HFF-Myc (cell line): Measurements from ENCODE around the gene SULT1C2.

Experiments
- DNase-seq: peaks from one replicate; pipeline ENCODE4 v3.0.0-alpha.2; 2011; ENCODE audit warnings: low read depth; ENCODE audit errors: extremely low read depth
- H3K4me3 ChIP-seq: replicated peaks from 2 replicates; pipeline ENCODE4 v1.5.1; 2011; ENCODE audit warnings: low read depth, mild to moderate bottlenecking, control low read depth, low read length
- TF ChIP-seq, protein P1 (sequence below): IDR thresholded peaks from 2 replicates; pipeline ENCODE4 v1.5.1; 2012; ENCODE audit warnings: mild to moderate bottlenecking, low read depth, low read length, control low read depth; ENCODE audit errors: missing control alignments

The SULT1C2 gene

DNA sequence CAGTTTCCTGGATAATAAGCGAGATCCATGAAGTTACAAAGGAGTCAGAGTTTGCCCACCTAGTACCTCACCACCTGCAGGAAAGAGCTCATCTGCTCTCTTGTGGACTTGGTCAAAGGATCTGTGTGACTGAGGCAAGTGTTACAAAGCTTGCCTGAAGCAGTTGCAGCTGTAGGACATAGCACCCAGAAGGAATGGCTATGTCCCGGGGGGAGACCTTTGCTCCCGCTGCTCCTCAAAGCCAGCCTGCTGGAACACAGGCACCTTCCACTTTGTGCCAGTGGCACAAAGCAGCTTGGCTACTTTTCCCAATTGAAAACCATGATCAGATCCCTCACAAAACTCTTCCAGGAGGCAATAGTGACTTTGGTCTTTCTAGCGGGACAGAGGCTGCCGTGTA, 3.1 kb upstream of the SULT1C2 start:
- no peak for DNase-seq
- TF ChIP-seq, protein P1, sequence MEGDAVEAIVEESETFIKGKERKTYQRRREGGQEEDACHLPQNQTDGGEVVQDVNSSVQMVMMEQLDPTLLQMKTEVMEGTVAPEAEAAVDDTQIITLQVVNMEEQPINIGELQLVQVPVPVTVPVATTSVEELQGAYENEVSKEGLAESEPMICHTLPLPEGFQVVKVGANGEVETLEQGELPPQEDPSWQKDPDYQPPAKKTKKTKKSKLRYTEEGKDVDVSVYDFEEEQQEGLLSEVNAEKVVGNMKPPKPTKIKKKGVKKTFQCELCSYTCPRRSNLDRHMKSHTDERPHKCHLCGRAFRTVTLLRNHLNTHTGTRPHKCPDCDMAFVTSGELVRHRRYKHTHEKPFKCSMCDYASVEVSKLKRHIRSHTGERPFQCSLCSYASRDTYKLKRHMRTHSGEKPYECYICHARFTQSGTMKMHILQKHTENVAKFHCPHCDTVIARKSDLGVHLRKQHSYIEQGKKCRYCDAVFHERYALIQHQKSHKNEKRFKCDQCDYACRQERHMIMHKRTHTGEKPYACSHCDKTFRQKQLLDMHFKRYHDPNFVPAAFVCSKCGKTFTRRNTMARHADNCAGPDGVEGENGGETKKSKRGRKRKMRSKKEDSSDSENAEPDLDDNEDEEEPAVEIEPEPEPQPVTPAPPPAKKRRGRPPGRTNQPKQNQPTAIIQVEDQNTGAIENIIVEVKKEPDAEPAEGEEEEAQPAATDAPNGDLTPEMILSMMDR: no peak
- no peak overlapping the region for H3K4me3 ChIP-seq

DNA sequence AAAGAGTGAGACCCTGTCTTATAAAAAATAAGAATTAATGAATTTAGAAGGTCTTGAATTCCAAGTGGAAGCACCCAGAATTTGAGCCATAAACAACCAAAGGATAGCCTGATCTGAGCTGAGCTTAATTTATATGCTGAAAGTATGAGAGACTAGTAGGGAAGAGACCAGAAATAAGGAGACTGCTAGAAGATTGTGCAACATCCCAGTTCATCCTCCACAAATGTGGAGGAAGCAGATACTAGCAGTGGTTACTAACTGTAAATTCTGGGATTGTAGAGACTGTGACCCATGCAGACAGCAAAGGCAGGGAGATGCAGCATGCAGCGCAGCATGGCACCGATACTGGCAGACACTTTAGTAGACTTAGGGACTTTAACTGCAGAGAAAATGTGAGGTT, 1.5 kb upstream of the SULT1C2 start:
- DNase-seq: no peak
- no peak overlapping the region for H3K4me3 ChIP-seq
- TF ChIP-seq, protein P1: no peak

DNA sequence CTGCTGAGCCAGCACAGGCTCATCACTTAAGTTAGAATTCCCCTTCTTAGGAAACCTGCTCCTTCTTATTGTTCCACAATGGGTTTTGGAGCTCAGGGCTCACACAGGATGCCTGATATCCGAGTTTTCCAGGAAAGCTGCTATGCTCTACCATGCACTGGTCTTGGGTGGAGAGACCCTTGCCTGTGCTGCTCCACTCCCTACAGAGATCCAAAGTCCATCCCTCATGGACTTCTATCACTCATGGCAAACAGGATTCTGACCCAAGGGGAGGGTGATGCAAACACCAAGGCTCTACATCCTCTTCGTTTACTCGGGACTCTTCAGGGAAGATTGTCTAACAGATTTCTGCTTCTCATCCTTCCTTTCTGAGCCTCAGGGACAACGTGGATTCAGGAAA, 5.2 kb downstream of the SULT1C2 start:
- DNase-seq: no peak
- TF ChIP-seq, protein P1: no peak
- H3K4me3 ChIP-seq: no peak overlapping the region

DNA sequence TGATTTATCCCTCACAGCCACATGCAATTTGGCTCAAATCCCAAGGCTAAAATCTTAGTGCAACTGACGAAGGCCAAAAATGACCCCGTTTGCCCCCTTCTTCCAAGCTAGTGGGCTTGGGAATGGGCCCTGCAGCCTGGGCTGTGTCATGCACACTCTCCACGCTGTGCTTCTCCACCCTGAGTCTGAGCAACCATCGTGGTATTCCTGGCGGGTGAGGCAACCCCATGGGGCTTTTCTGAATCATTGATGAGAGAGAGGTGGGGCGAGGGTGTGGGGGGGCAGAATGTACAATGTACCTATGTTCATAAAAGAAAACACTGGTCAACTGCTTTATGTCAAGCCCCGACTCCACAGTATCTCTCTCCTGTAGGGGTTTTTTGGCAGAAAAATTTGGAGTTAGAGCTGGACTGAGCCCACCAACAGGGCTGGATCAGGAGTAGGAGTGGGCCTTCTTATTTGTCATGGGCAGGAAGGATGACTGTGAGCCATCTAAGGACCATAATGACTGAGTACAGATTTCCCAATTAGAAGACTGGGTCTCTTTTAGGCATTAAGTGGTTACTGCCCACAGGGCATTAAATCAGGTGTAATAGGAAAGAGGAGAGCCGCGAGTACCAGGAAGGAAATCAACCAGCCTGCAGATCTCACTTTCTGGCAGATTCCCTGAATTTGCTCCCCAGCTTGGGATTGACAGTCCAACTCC, 8.9 kb downstream of the SULT1C2 start:
- DNase-seq: no peak
- TF ChIP-seq, protein P1: no peak
- no peak overlapping the region for H3K4me3 ChIP-seq

DNA sequence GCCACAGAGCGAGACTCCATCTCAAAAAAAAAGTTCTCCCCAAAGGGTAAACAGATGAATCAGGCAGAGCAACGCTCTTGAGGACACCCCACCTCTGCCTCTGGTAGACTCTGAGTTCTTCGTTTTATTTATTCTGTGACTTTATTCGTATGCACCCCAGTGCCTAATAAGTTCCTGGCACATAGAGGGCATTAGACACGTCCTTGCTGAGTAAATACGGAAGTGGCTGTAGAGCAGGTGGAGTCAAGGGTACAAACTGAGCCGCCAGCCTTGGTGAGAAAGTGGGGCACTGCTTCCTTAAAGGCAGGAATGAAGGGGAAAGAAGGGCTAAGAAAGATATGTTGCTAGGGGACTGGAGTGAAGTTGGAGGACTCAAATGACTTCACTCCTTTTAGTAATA, 12.9 kb downstream of the SULT1C2 start:
- TF ChIP-seq, protein P1: no peak
- DNase-seq: no peak
- no peak overlapping the region for H3K4me3 ChIP-seq

DNA sequence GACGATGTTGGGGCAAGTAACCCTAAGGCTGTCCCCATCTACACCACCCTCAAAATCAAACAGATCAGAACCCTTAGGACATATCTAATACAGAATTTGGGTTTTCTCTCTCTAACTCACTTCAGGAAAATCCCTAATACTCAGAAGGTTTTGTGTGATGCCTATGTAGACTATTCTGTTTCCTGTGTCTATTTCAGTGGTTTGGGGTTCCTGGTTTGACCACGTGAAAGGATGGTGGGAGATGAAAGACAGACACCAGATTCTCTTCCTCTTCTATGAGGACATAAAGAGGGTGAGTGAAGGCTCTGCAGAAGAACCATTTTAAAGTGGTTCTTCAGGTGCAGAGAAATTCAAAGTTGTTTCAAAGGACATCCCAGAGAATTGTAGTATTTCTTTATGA, 16.3 kb downstream of the SULT1C2 start:
- TF ChIP-seq, protein P1: no peak
- DNase-seq: no peak
- H3K4me3 ChIP-seq: no peak overlapping the region

DNA sequence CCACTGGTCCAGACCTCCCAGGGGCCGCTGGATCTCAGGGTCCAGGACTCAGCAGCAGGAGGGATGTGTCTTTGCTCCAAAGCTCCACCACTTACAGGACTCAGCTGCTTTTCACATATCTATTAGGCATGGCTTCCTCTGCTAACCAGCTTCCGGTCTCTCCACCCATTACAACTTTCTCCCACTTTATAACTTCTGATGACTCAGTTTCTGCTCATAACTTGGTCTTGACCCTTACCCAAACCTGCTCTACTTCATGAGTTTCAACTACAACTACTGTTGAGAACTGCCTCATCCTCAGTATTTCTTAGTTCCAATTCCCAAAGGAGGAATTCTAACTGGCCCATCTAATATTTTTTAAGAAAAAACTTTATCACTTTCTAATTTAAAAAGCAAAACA, 17.2 kb downstream of the SULT1C2 start:
- DNase-seq: no peak
- no peak overlapping the region for H3K4me3 ChIP-seq
- TF ChIP-seq, protein P1: no peak
